H9 (cell line): ENCODE data around the gene HMGA1. TPM values are rescaled to one million over a fixed set of nuclear protein-coding genes. Genes with fewer than 3 reads are reported as not detected.
"Not testable (repeated sequence)": the region's sequence is repeated elsewhere in the genome, so short reads cannot be mapped to it uniquely, and the experiment has no call there.

Experiments
- DNase-seq: peaks from one replicate; pipeline ENCODE4 v3.0.0-alpha.2; 2017
- H2AFZ ChIP-seq: one replicate; pipeline ENCODE4 v1.6.1; 2013; ENCODE audit warnings: mild to moderate bottlenecking, low read length, control low read depth, moderate library complexity
- H2AK5ac ChIP-seq: 2 replicates; pipeline ENCODE4 v1.6.1; 2013; ENCODE audit warnings: low read length, control low read depth, mixed read lengths; ENCODE audit not compliant: insufficient read length
- H2BK120ac ChIP-seq: one replicate; pipeline ENCODE4 v1.6.1; 2013; ENCODE audit warnings: low read depth, mild to moderate bottlenecking, low read length, control low read depth, inconsistent platforms; ENCODE audit not compliant: poor library complexity, severe bottlenecking
- H2BK12ac ChIP-seq: 2 replicates; pipeline ENCODE4 v1.6.1; 2013; ENCODE audit warnings: low read length, control low read depth, mixed read lengths, low read depth; ENCODE audit not compliant: insufficient read length
- H2BK15ac ChIP-seq: 2 replicates; pipeline ENCODE4 v1.6.1; 2013; ENCODE audit warnings: low read depth, low read length, control low read depth
- H2BK20ac ChIP-seq: one replicate; pipeline ENCODE4 v1.6.1; 2013; ENCODE audit warnings: low read depth, mild to moderate bottlenecking, low read length, control low read depth, inconsistent platforms; ENCODE audit not compliant: poor library complexity, severe bottlenecking
- H2BK5ac ChIP-seq: 2 replicates; pipeline ENCODE4 v1.6.1; 2013; ENCODE audit warnings: low read length, control low read depth, mixed read lengths; ENCODE audit not compliant: insufficient read length
- H3K14ac ChIP-seq: 2 replicates; pipeline ENCODE4 v1.6.1; 2013; ENCODE audit warnings: low read length, control low read depth; ENCODE audit not compliant: insufficient read depth
- H3K18ac ChIP-seq: 2 replicates; pipeline ENCODE4 v1.6.1; 2013; ENCODE audit warnings: low read depth, mild to moderate bottlenecking, mixed read lengths, low read length, control low read depth; ENCODE audit not compliant: insufficient read length
- H3K23ac ChIP-seq: 2 replicates; pipeline ENCODE4 v1.6.1; 2013; ENCODE audit warnings: low read length, control low read depth, mixed read lengths, low read depth; ENCODE audit not compliant: insufficient read length
- H3K23me2 ChIP-seq: 2 replicates; pipeline ENCODE4 v1.6.1; 2013; ENCODE audit warnings: low read depth, mild to moderate bottlenecking, mixed read lengths, low read length, control low read depth; ENCODE audit not compliant: insufficient read length, poor library complexity, severe bottlenecking
- H3K27ac ChIP-seq: 2 replicates; pipeline ENCODE4 v1.5.1; 2013; ENCODE audit warnings: low read length, control low read depth, mixed read lengths, low read depth; ENCODE audit not compliant: insufficient read length
- H3K27me3 ChIP-seq: 2 replicates; pipeline ENCODE4 v1.6.1; 2013; ENCODE audit warnings: low read length, control low read depth, inconsistent platforms; ENCODE audit not compliant: insufficient read depth
- H3K4ac ChIP-seq: 2 replicates; pipeline ENCODE4 v1.6.1; 2013; ENCODE audit warnings: low read depth, mild to moderate bottlenecking, control low read depth, inconsistent platforms, low read length, moderate library complexity
- H3K4me1 ChIP-seq: 2 replicates; pipeline ENCODE4 v1.6.1; 2013; ENCODE audit warnings: low read length, control low read depth, inconsistent platforms; ENCODE audit not compliant: insufficient read depth
- H3K4me2 ChIP-seq: 2 replicates; pipeline ENCODE4 v1.6.1; 2013; ENCODE audit warnings: low read length, control low read depth, mixed read lengths; ENCODE audit not compliant: insufficient read length, insufficient read depth
- H3K56ac ChIP-seq: 2 replicates; pipeline ENCODE4 v1.6.1; 2013; ENCODE audit warnings: low read depth, mild to moderate bottlenecking, mixed read lengths, low read length, control low read depth; ENCODE audit not compliant: insufficient read length
- H3K79me1 ChIP-seq: 2 replicates; pipeline ENCODE4 v1.6.1; 2013; ENCODE audit warnings: low read depth, mild to moderate bottlenecking, moderate library complexity, low read length, control low read depth, inconsistent platforms; ENCODE audit not compliant: insufficient read depth, poor library complexity, severe bottlenecking
- H3K79me2 ChIP-seq: 2 replicates; pipeline ENCODE4 v1.6.1; 2013; ENCODE audit warnings: low read length, control low read depth, inconsistent platforms; ENCODE audit not compliant: insufficient read depth
- H3K9ac ChIP-seq: 2 replicates; pipeline ENCODE4 v1.6.1; 2013; ENCODE audit warnings: low read length, control low read depth, mixed read lengths; ENCODE audit not compliant: insufficient read length; ENCODE audit errors: extremely low read depth
- H3K9me3 ChIP-seq: one replicate; pipeline ENCODE4 v1.6.1; 2013; ENCODE audit warnings: low read depth, low read length, inconsistent platforms; ENCODE audit not compliant: control insufficient read depth
- H3T11ph ChIP-seq: one replicate; pipeline ENCODE4 v1.6.1; 2013; ENCODE audit warnings: mild to moderate bottlenecking, low read length, control low read depth, inconsistent platforms
- H4K20me1 ChIP-seq: one replicate; pipeline ENCODE4 v1.6.1; 2013; ENCODE audit not compliant: control insufficient read depth, insufficient read length, insufficient read depth
- H4K5ac ChIP-seq: 2 replicates; pipeline ENCODE4 v1.6.1; 2013; ENCODE audit warnings: low read depth, mild to moderate bottlenecking, mixed read lengths, low read length, control low read depth; ENCODE audit not compliant: insufficient read length
- H4K8ac ChIP-seq: replicated peaks from 2 replicates; pipeline ENCODE4 v1.6.1; 2013; ENCODE audit warnings: low read length, control low read depth, mixed read lengths, low read depth; ENCODE audit not compliant: insufficient read length
- H4K91ac ChIP-seq: 2 replicates; pipeline ENCODE4 v1.6.1; 2013; ENCODE audit warnings: low read depth, mild to moderate bottlenecking, moderate library complexity, mixed read lengths, low read length, control low read depth; ENCODE audit not compliant: insufficient read length
- H3K27ac Mint-ChIP-seq, 3 experiments: 2 replicates in 2 of 3; 3 replicates in 1 of 3; pipeline ENCODE4 v1.8.0; 2020 to 2021; ENCODE audit warnings: mixed read lengths in 3 of 3, mild to moderate bottlenecking in 1 of 3, moderate library complexity in 1 of 3
- H3K27me3 Mint-ChIP-seq: 2 replicates; pipeline ENCODE4 v1.8.0; 2021; ENCODE audit warnings: low read depth, mild to moderate bottlenecking, moderate library complexity, mixed read lengths
- H3K36me3 Mint-ChIP-seq, 3 experiments: 2 replicates in 2 of 3; 3 replicates in 1 of 3; pipeline ENCODE4 v1.8.0; 2020 to 2021; ENCODE audit warnings: low read depth in 3 of 3, mixed read lengths in 3 of 3; ENCODE audit not compliant: insufficient read depth in 1 of 3
- H3K4me1 Mint-ChIP-seq, 2 experiments: 2 replicates each; pipeline ENCODE4 v1.8.0; 2020; ENCODE audit warnings: mixed read lengths in 2 of 2
- H3K4me3 Mint-ChIP-seq, 2 experiments: 2 replicates in 1 of 2; 3 replicates in 1 of 2; pipeline ENCODE4 v1.8.0; 2020 to 2021; ENCODE audit warnings: mild to moderate bottlenecking in 2 of 2, mixed read lengths in 2 of 2, moderate library complexity in 1 of 2
- H3K9me3 Mint-ChIP-seq, 2 experiments: 2 replicates in 1 of 2; 3 replicates in 1 of 2; pipeline ENCODE4 v1.8.0; 2020; ENCODE audit warnings: mild to moderate bottlenecking in 2 of 2, mixed read lengths in 2 of 2, moderate library complexity in 1 of 2
- CTCF ChIP-seq: fragments of 200-600 bp; sonication (generic); conservative IDR thresholded peaks from 3 replicates; pipeline ENCODE4 v1.8.0; 2021; ENCODE audit warnings: antibody characterized with exemption, mild to moderate bottlenecking
- WGBS: extraction: QIAGEN DNeasy Blood & Tissue Kit; methylation state at CpG from one replicate; pipeline ENCODE4 v1.1.7; 2013; ENCODE audit warnings: missing lambda C conversion rate, low lambda C conversion rate, mixed read lengths; ENCODE audit not compliant: insufficient read length; ENCODE audit errors: extremely low coverage; 5-methylcytosine and 5-hydroxymethylcytosine counted together
- total RNA-seq: library from RNA; stranded (reverse); gene quantifications from 2 replicates; pipeline ENCODE4 v1.2.1, GENCODE V29; 2021

The HMGA1 gene
- total RNA-seq, 1 experiment from 2014 or later = 2,116 TPM

- DNase-seq = peak; percentile 63
- no peak overlapping the region for H2BK15ac ChIP-seq
- H3K9me3 ChIP-seq = no peaks in the 10 kb centered on the region
- no peak overlapping the region for H3K9ac ChIP-seq
- no peak overlapping the region for H3K4me2 ChIP-seq
- H3K4ac ChIP-seq = no peak overlapping the region
- no peaks in the 10 kb centered on the region for H3K27me3 ChIP-seq
- H4K91ac ChIP-seq = no peak overlapping the region
- Mint-ChIP-seq H3K27me3 (peaks cover 9% of the 10 kb centered on the region; the same call in 1 of the 2 replicates), H3K4me3 (peak overlapping the region in 1 of 2 experiments; percentile 53; a peak in 2 of 5 replicates), H3K27ac (peak overlapping the region; percentile 67 to 95 (median 83); a peak in 5 of 7 replicates), H3K4me1 (peaks cover 62 to 75% of the 10 kb centered on the region in 2 experiments), H3K9me3 (no peaks in the 10 kb centered on the region), H3K36me3 (peaks cover 51 to 71% (median 61%) of the 10 kb centered on the region in 3 experiments)
- peaks cover 9% of the 10 kb centered on the region for H3K79me1 ChIP-seq
- peaks cover 4% of the 10 kb centered on the region for H3K23me2 ChIP-seq
- no peak overlapping the region for H3T11ph ChIP-seq
- H2BK12ac ChIP-seq = no peak overlapping the region
- no CpG with 5 or more reads among the region's 19 CpGs for WGBS
- H2AFZ ChIP-seq = no peak overlapping the region
- no peaks in the 10 kb centered on the region for H4K20me1 ChIP-seq
- H2BK5ac ChIP-seq = no peak overlapping the region
- H3K18ac ChIP-seq = no peak overlapping the region
- no peak overlapping the region for H4K5ac ChIP-seq
- peak; percentile 55 for TF ChIP-seq CTCF
- H2AK5ac ChIP-seq = no peak overlapping the region
- no peak overlapping the region for H2BK20ac ChIP-seq
- H2BK120ac ChIP-seq = no peak overlapping the region
- H4K8ac ChIP-seq = no peak overlapping the region
- H3K23ac ChIP-seq = no peak overlapping the region
- H3K56ac ChIP-seq = no peak overlapping the region
- no peak overlapping the region for H3K27ac ChIP-seq
- H3K14ac ChIP-seq = no peak overlapping the region
- H3K79me2 ChIP-seq = peaks cover 19% of the 10 kb centered on the region; the same call in 1 of the 2 replicates
- peaks cover 6% of the 10 kb centered on the region for H3K4me1 ChIP-seq
Observed at GRCh38 chr6:34243901-34244884, 7.5 kb downstream of the HMGA1 start.

GRCh38 chr6:34245032-34245760, 8.5 kb downstream of the HMGA1 start:
- not testable (repeated sequence) for H4K5ac ChIP-seq, H3K18ac ChIP-seq, H3K14ac ChIP-seq, H4K8ac ChIP-seq, H2BK20ac ChIP-seq, H3T11ph ChIP-seq, H3K23ac ChIP-seq, H3K23me2 ChIP-seq, H3K27me3 Mint-ChIP-seq, H3K9me3 Mint-ChIP-seq, H4K91ac ChIP-seq, H2AK5ac ChIP-seq, H3K9me3 ChIP-seq, H3K27ac ChIP-seq, H2BK5ac ChIP-seq, H2BK15ac ChIP-seq, H3K9ac ChIP-seq, H4K20me1 ChIP-seq, H3K79me2 ChIP-seq, H3K79me1 ChIP-seq, H3K4me1 ChIP-seq, H2BK120ac ChIP-seq, H3K4ac ChIP-seq, H2BK12ac ChIP-seq, H3K56ac ChIP-seq, H3K4me2 ChIP-seq, DNase-seq, H3K27me3 ChIP-seq, H2AFZ ChIP-seq
- peaks cover 43 to 61% (median 53%) of the 10 kb centered on the region in 3 experiments for H3K36me3 Mint-ChIP-seq
- H3K27ac Mint-ChIP-seq = peak overlapping the region; percentile 44 to 83 (median 83); a peak in 4 of 7 replicates
- no CpG with 5 or more reads among the region's 13 CpGs for WGBS
- peak overlapping the region in 1 of 2 experiments; percentile 67; a peak in 2 of 5 replicates for H3K4me3 Mint-ChIP-seq
- peaks cover 54 to 66% of the 10 kb centered on the region in 2 experiments for H3K4me1 Mint-ChIP-seq
